GM21786 (cell line): ENCODE data around the gene GRK1.
"Not testable (repeated sequence)": the region's sequence is repeated elsewhere in the genome, so short reads cannot be mapped to it uniquely, and the experiment has no call there.

ENCODE experiments used
- ATAC-seq: cut with Tn5 transposase; IDR thresholded peaks from one replicate; pipeline ENCODE4 v1.9.1; 2021; ENCODE audit not compliant: unreplicated experiment

The GRK1 gene

DNA sequence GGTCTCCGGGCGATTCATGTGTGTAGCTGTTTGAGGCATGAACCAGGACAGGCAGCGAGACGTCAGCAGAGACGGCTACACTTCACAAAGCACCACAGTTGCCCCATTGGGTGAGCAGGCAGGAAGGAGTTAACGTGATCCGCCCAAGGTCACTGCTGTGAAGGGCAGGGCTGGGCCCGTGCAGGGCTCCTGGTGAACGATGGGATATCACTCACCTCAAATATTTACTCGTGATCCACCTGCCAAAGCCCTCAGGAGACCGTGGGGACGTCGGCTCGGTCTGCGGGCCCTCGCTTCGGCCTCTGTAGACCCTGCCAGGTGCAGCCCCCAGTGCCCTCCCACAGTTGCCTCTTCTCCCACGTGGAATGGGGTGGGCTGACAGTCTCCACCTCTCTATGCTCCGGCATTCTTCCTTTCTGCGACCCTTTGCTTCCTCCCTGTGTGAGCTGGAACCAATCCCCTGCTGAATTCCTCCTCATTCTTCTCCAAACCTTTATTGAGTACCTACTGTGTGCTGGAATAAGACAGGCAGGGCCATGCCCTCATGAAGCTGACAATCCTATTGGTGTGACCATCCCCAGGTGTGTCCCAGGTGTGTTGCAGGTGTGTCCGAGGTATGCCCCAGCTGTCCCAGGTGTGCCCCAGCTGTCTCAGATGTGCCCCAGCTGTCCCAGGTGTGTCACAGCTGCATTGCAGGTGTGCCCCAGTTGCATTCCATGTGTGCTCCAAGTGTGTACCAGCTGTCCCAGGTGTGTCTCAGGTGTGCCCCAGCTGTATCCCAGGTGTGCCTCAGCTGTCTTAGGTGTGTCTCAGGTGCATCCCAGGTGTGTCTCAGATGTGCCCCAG lies 2.0 kb upstream of the GRK1 start:
- no peak for ATAC-seq

DNA sequence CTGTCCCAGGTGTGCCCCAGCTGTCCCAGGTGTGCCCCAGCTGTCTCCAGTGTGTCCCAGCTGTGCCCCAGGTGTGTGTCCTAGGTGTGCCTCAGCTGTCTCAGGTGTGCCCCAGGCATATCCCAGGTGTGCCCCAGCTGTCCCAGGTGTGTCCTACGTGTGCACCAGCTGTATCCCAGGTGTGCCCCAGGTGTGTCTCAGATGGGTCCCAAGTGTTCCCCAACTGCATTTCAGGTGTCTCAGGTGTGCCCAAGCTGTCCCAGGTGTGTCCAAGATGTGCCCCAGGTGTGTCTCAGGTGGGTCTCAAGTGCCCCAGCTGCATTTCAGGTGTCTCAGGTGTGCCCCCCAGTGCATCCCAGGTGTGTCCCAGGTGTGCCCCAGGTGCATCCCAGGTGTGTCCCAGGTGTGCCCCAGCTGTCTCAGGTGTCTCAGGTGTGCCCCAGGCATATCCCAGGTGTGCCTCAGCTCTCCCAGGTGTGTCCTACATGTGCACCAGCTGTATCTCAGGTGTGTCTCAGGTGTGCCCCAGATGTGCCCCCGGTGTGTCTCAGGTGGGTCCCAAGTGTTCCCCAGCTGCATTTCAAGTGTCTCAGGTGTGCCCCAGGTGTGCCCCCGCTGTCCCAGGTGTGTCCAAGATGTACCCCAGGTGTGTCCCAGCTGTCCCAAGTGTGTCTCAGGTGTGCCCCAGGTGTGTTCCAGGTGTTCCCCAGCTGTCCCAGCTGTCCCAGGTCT lies 1.3 kb upstream of the GRK1 start:
- no peak for ATAC-seq

DNA sequence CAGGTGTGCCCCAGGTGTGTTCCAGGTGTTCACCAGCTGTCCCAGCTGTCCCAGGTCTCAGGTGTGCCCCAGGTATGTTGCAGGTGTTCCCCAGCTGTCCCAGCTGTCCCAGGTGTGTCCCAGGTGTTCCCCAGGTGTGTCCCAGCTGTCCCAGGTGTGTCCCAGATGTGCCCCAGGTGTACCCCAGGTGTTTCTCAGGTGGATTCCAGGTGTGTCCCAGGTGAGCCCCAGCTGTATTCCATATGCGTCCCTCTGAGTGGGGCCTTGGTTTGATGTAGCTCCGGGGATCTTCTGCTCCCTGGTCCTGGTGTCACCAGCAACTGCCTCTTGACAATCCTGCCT lies 719 bp upstream of the GRK1 start:
- no peak for ATAC-seq

DNA sequence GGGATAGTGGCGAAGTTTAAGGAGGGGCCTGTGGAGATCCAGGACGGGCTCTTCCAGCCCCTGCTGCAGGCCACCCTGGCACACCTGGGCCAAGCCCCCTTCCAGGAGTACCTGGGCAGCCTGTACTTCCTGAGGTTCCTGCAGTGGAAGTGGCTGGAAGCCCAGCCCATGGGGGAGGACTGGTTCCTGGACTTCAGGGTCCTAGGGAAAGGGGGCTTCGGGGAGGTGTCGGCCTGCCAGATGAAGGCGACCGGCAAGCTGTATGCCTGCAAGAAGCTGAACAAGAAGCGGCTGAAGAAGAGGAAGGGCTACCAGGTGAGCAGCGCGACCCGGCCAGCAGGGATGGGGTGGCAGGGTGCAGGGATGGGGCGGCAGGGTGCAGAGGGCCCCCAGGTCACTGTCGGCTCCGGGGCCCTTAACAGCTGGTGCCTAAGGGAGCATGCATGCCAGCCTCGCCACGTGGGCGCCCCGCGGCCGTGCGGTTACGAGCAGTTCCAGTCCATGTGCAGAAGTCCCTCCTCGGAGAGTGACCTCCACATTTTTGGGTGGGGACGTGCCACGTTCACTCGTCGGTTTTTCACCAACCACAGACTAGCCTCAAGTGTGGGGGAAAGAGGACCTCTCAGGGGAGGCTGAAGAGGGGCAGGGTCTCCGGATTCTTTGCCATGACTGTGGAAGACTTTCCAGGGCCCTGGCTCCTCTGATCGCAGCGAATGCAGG lies 912 bp downstream of the GRK1 start:
- no peak for ATAC-seq

DNA sequence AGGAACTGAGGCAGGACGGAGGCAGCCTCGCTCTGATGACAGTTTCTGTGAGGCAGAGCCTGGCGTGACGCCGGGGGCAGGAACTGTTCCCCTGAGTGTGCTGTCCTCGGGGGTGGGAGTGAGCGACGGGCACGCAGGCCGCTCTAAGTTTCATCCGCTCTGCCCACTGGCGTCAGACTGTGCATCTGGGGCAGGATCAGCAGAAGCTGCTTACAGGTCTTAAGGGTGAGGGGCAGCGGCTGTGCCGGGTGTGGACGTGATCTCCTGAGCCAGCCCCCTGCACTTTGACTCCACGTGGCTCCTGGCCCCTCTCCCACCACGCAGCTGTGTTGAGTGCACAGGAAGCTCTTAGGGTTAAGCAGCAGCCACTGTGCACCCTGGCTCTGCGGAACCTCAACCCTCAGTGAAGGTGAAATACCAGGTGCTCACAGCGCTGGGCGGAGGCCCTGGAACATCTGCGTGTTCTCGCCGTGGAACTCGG lies 1.5 kb downstream of the GRK1 start:
- no peak for ATAC-seq

DNA sequence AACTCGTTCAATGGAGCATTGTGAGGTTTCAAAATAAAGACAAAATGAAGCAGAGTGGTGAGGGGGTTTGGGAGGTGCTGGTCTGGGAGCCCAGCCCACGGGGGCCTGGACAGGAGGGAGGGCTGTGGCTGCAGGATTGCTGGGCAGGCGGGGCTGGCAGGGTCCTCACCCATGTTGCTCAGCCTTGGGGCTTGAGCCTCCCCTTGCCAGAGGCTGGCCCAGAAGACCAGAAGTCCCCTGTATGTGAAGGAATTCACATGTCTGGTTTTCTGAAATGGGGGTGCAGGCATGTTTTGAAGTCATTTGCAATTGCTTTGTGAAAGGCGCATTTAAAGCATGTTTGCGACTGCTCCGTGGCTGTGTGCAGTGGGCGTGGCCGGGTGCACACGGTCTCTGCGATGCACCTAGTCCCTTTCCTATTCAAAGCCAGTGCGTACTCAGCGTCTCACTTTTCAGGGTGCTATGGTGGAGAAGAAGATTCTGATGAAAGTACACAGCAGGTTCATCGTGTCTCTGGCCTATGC lies 2.3 kb downstream of the GRK1 start:
- no peak for ATAC-seq

DNA sequence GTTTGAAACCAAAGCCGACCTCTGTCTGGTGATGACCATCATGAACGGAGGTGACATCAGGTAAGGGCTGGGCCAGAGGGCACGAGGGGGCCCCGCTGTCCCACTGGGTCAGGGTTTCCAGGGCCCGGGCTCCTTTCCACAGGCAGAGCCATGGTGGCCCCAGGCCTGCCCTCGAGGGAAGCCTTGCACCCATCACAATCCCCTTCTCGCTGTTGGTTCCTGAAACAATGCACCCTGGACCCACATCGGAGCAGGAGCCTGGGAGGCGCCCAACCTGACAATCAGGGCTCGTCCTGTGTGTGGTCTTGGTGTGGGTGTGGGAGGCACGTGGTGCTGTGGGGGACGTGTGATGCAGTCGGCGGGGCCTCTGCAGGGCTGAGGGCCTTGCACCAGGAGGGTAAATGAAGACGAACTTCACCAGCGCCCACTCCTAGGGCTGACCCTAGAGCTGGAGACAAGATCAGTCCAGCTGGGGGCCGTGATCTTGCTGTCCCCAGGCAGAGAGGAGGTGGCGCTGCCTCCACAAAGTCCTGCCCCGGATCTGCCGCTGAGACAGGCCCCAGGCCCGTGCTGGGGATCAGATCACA lies 2.8 kb downstream of the GRK1 start:
- ATAC-seq, result no peak

DNA sequence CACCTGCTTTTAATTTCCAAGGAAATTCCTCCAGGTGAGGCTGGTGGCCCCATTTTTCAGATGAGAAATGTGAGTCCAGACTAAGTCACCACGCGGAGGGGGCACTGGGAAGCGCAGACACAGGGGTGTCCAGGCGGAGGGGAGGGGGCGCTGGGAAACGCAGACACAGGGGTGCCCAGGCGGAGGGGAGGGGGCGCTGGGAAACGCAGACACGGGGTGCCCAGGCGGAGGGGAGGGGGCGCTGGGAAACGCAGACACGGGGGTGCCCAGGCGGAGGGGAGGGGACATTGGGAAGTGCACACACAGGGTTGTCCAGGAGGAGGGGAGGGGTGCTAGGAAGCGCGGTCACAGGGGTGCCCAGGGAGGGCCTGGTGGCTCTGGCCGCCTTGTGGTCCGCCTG lies 3.5 kb downstream of the GRK1 start:
- no peak for ATAC-seq

DNA sequence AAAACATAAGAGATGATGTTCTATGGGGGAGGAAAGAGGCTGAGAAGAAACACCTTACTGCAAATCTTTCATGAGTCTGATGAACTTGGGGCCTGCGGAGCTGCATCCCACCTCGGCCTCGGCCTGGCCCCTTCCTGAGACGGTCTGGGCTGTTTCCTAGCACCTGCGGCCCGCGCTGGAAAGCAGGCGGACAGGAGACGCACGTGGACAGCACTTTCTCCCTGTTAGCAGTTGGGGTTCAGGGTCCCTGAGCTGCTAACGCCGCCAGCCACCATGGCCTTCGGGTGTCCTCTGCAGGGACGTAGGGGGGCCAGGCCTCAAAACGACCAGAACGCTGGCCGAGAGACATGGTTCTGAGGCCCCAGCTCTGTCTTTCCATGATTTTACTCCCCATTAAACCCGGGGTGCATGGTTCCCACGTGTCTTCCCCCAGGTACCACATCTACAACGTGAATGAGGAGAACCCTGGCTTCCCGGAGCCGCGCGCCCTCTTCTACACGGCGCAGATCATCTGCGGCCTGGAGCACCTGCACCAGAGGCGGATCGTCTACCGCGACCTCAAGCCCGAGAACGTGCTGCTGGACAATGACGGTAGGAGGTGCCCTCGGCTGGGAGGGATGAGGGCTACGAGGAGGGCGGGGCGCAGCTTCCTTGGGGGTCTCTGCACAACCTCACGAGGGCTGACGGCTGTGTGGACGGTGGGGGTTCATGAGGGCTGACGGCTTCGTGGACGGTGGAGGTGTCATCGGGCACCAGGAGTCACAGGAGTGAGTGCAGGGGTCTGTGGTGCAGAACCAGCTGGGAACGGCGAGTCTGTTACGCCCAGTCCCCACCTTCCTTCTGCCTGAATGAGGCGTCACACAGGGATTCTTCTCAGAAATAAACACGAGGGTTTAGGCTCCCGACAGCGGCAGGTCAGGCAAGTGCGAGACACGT lies 4.3 kb downstream of the GRK1 start:
- no peak for ATAC-seq

DNA sequence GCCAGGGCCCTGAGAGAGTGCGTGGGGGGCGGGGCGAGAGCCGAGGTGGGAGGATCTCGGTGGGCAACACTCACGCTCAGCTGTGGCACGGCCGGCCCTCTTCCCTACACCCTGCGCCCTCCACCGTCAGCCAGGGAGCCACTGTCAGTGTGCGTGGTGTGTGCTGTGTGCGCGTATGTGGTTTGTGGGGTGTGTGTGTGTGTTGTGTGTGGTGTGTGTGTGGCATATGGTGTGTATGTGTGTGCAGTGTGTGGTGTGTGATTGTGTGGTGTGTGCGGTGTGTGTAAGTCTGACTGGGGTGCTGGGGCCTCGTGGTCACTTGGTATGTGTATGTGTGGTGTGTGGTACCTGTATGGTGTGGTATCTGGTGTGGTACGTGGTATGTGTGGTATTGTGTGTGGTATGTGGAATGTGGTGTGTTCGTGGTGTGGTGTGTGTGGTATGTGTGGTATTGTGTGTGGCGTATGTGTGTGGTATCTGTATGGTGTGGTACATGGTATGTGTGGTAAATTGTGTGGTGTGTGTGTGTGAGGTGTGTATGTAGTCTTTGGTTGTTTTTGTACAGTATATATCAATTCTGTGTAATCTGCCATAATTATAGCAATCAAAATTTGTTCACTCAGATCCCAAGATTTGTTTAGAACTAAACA lies 5.1 kb downstream of the GRK1 start:
- ATAC-seq, result no peak

DNA sequence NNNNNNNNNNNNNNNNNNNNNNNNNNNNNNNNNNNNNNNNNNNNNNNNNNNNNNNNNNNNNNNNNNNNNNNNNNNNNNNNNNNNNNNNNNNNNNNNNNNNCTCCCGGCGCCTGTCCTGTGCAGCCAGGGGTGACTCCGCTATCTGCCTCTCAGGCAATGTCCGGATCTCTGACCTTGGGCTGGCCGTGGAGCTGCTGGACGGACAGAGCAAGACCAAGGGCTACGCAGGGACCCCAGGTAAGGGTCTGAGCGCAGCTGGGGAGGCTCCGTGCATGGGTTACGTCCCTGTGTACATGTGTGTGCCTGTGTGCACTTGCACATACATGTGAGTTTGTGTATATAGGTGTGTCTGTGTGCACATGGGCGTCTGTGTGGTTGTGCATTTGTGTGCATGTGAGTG lies 55.9 kb downstream of the GRK1 start:
- no peak for ATAC-seq

DNA sequence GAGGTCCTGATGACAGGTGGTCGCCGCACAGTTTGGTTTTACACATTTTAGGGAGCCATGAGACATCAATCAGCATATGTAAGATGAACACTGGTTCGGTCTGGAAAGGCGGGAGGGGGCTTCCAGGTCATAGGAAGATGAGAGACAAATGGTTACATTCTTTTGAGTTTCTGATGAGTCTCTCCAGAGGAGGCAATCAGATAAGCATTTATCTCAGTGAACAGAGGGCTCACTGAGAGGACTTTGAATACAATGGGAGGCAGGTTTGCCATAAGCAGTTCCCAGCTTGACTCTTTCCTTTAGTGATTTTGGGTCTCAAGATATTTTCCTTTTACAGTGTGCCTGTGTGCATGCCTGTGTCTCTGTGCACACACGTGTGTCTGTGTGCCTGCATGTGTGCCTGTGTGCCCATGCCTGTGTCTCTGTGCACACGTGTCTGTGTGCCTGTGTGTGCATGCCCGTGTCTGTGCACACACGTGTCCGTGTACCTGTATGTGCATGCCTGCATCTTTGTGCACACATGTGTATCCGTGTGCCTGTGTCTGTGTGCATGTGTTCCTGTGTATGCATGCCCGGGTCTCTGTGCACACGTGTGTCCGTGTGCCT lies 56.5 kb downstream of the GRK1 start:
- ATAC-seq, result no peak

DNA sequence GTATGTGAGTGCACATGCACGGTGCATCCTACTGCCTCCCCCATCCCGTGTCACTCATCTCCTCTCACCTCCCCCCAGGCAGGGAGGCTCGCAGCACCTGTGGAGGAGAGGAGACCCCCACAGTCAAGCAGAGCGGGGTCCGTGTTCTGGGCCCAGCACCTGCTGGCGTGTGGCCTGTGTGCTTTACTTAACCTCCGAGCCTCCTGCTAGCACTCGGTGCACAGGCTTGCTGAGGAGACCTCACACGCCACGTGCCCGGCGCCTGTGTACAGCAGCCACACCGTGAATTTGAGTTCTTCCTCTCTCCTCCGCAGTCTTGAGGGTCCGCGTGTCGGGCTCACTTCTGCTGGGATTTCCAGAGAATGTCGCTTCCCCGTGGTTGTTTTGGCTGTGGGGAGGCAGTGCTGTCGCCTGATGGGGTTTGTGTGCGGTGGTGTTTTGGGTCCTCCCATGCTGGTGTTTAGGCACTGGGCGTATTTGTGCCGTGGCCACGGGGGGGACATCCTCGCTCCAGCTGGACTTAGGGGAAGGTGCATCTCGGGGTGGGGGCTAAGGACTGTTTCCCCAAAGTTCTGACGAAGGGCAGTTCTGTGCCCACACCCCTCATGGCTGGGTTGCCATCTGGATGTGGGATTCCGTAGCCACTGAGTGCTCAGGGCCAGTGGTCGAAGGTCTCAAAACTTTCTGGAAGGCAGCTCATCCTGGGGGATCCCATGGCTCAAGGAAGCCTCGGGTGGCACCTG lies 57.2 kb downstream of the GRK1 start:
- no peak for ATAC-seq

DNA sequence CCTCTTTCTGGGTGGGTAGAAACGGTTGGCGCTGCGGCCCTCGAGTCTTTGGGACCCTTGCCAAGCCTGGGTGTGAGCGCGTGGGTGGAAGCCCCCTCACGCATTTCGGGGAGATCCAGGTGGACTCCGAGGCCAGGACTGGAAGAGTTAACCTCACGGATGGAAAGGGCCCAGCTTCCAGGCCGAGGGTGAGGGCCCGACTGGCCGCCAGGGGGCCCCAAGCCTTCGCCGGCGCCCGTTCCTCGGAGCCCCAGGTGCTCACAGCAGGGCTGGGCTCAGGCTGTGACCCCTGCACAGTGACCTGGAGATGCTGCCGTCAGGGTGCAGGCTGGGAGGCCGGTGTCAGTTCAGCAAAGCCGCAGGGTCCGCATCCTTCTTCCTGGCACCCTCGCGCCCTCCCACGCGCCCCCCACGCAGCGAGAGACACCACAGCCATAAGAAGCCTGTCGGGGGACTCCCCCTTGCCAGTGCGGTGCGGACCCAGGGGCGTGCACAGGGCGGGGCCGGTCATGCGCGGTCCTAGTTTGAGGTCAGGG lies 57.8 kb downstream of the GRK1 start:
- peak; percentile 87 for ATAC-seq

DNA sequence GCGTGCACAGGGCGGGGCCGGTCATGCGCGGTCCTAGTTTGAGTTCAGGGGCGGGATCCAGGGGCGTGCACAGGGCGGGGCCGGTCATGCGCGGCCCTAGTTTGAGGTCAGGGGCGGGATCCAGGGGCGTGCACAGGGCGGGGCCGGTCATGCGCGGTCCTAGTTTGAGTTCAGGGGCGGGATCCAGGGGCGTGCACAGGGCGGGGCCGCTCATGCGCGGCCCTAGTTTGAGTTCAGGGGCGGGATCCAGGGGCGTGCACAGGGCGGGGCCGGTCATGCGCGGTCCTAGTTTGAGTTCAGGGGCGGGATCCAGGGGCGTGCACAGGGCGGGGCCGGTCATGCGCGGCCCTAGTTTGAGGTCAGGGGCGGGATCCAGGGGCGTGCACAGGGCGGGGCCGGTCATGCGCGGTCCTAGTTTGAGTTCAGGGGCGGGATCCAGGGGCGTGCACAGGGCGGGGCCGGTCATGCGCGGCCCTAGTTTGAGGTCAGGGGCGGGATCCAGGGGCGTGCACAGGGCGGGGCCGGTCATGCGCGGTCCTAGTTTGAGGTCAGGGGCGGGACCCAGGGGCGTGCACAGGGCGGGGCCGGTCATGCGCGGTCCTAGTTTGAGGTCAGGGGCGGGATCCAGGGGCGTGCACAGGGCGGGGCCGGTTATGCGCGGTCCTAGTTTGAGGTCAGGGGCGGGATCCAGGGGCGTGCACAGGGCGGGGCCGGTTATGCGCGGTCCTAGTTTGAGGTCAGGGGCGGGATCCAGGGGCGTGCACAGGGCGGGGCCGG lies 58.5 kb downstream of the GRK1 start:
- ATAC-seq, result not testable (repeated sequence)

DNA sequence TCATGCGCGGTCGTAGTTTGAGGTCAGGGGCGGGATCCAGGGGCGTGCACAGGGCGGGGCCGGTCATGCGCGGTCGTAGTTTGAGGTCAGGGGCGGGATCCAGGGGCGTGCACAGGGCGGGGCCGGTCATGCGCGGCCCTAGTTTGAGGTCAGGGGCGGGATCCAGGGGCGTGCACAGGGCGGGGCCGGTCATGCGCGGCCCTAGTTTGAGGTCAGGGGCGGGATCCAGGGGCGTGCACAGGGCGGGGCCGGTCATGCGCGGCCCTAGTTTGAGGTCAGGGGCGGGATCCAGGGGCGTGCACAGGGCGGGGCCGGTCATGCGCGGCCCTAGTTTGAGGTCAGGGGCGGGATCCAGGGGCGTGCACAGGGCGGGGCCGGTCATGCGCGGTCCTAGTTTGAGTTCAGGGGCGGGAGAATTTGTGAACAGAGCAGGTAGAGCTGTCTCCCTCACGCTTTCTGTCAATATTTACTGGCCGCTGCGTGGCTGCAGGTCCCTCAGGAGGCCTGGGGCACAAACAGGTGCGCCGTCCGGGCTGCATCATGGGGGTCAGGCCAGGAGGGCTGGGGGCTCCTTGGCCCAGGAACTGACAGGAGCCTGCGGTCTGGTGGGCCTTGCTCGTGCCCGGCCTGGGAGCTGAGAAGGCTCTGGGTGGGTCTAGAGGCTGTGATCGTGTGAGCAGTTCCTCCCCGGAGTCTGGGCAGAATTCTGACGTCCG lies 59.2 kb downstream of the GRK1 start:
- ATAC-seq, result not testable (repeated sequence)

DNA sequence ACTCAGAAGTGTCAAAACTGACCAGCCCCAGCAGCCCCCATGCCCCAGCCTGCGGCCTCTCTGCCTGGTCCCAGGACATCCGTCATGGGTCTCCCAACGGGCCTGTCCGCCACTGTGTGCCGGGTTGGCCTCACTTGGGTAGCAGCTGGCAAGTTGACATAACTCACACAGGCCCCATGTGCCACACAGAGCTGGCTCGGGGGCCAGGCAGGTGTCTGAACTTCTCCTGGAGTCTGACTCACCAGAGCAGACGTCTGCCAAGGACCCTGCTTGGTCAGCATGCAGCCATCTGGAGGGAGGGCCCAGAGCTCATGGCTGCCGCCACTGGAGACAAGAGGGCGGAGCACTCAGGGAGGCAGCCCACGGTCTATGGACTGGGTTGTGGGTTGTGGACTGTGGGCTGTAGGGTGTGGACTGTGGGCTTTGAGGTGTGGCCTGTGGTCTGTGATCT lies 60.0 kb downstream of the GRK1 start:
- no peak for ATAC-seq
